Tibial nerve (tissue), 4 donors: ENCODE measurements around the gene ANAPC15. TPM values are rescaled to one million over a fixed set of nuclear protein-coding genes. Genes with fewer than 3 reads are reported as not detected.
A peak's percentile ranks its signal among the peaks of the same experiment; 100 is the strongest.

Experiments
- DNase-seq, 2 donors: peaks; one replicate each; pipeline ENCODE4 v3.0.0-alpha.2; 2019; ENCODE audit warnings: low spot score in 2 of 2
- H3K27ac ChIP-seq, 4 donors: fragments of 200-600 bp; sonication (generic) in 3 of 4; one replicate each; pipeline ENCODE4 v1.5.1; 2017 to 2019; ENCODE audit warnings: mild to moderate bottlenecking in 1 of 4
- H3K27me3 ChIP-seq, 2 donors: fragments of 200-600 bp; sonication (generic) in 1 of 2; one replicate each; pipeline versions ENCODE4 v1.5.1 to v1.6.0; 2017 to 2019
- H3K36me3 ChIP-seq, 3 donors: fragments of 200-600 bp; sonication (generic); one replicate each; pipeline ENCODE4 v1.5.1; 2018 to 2019
- H3K4me1 ChIP-seq, 4 donors: fragments of 200-600 bp; sonication (generic) in 3 of 4; one replicate each; pipeline ENCODE4 v1.5.1; 2017 to 2019
- H3K4me3 ChIP-seq, 4 donors: fragments of 200-600 bp; sonication (generic) in 3 of 4; one replicate each; pipeline ENCODE4 v1.5.1; 2017 to 2019; ENCODE audit warnings: mild to moderate bottlenecking in 1 of 4, moderate library complexity in 1 of 4
- H3K9me3 ChIP-seq, 4 donors: fragments of 200-600 bp; sonication (generic) in 3 of 4; one replicate each; pipeline ENCODE4 v1.5.1; 2017 to 2019
- EP300 ChIP-seq, 2 donors: sonication (generic); formaldehyde crosslinking; IDR thresholded peaks; one replicate each; pipeline ENCODE4 v1.6.1; 2017; ENCODE audit warnings: antibody characterized with exemption in 2 of 2, mild to moderate bottlenecking in 1 of 2
- POLR2A ChIP-seq, 2 donors: fragments of 450-650 bp; IDR thresholded peaks; one replicate each; pipeline ENCODE4 v1.6.1; 2017; ENCODE audit warnings: antibody characterized with exemption in 2 of 2, mild to moderate bottlenecking in 2 of 2, moderate library complexity in 2 of 2
- WGBS, 2 donors: methylation state at CpG; one replicate each; pipeline ENCODE4 v1.1.5; 2018; 5-methylcytosine and 5-hydroxymethylcytosine counted together
- small RNA-seq: library from RNA; depleted of rRNA; stranded (forward); fragments of <200 nt; gene quantifications from one replicate; pipeline ENCODE3, GENCODE V24; 2016
- total RNA-seq, 4 donors: library from RNA; depleted of rRNA; stranded (reverse); fragments of >200 nt; gene quantifications; one replicate each; pipeline ENCODE4 v1.1.0, GENCODE V29; 2016
- TF ChIP-seq, protein P1 (sequence below), 5 experiments: fragments of 200-600 bp in 3 of 5; fragments of 450-650 bp in 2 of 5; sonication (generic) in 3 of 5; IDR thresholded peaks; one replicate each; pipeline ENCODE4 v1.5.1; 2016 to 2019; ENCODE audit warnings: antibody characterized with exemption in 5 of 5, mild to moderate bottlenecking in 3 of 5, moderate library complexity in 2 of 5

ANAPC15 gene
- total RNA-seq, 4 donors from 2014 or later: 20.8 to 36.7 (median 30.8) TPM

DNA sequence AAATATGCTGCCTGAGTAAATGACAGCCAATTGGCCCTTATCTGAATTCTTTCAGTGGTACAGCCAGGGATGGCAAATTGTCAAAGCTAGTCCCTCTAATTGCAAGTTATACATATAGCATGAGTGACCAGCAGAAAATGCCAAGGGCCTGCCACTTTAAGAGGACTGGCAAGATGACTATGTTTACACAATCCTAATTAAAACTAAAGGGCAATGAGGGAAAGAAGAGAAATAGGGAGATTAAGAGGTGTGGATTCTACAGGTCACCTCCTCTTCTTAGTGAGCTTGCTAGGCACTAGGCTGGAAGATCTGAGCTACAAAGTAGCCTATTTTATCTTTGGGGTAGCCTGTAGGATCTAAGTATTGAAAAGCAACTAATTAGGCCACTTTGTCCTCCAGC is 45.6 kb downstream of the ANAPC15 start:
- no peak for DNase-seq
- peak overlapping the region in 2 of 4 donors; percentile 43 to 61 for H3K27ac ChIP-seq
- TF ChIP-seq EP300 (IDR thresholded peaks at IDR 0.05) (no peak), POLR2A (IDR thresholded peaks at IDR 0.05) (no peak)
- TF ChIP-seq, protein P1, sequence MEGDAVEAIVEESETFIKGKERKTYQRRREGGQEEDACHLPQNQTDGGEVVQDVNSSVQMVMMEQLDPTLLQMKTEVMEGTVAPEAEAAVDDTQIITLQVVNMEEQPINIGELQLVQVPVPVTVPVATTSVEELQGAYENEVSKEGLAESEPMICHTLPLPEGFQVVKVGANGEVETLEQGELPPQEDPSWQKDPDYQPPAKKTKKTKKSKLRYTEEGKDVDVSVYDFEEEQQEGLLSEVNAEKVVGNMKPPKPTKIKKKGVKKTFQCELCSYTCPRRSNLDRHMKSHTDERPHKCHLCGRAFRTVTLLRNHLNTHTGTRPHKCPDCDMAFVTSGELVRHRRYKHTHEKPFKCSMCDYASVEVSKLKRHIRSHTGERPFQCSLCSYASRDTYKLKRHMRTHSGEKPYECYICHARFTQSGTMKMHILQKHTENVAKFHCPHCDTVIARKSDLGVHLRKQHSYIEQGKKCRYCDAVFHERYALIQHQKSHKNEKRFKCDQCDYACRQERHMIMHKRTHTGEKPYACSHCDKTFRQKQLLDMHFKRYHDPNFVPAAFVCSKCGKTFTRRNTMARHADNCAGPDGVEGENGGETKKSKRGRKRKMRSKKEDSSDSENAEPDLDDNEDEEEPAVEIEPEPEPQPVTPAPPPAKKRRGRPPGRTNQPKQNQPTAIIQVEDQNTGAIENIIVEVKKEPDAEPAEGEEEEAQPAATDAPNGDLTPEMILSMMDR (IDR thresholded peaks at IDR 0.05): no peak

GRCh38 chr11:72061739-72062396 is 50.6 kb downstream of the ANAPC15 start:
- Histone ChIP-seq H3K9me3 (no peaks in the 10 kb centered on the region), H3K27ac (no peak overlapping the region), H3K36me3 (peaks cover 0 to 16% (median 0%) of the 10 kb centered on the region in 3 donors), H3K27me3 (no peaks in the 10 kb centered on the region), H3K4me1 (peaks cover 0 to 2% (median 0%) of the 10 kb centered on the region in 4 donors), H3K4me3 (no peak overlapping the region)
- 86 to 90% methylated on average over 5 of the region's 5 CpGs for WGBS, 2 donors
- DNase-seq: no peak
- TF ChIP-seq POLR2A (IDR thresholded peaks at IDR 0.05) (no peak), EP300 (IDR thresholded peaks at IDR 0.05) (no peak)
- TF ChIP-seq, protein P1 (IDR thresholded peaks at IDR 0.05): no peak

More for the DNA sequence above, 45.6 kb downstream of the ANAPC15 start:
- Histone ChIP-seq H3K36me3 (peaks cover 0 to 7% (median 0%) of the 10 kb centered on the region in 3 donors), H3K27me3 (no peaks in the 10 kb centered on the region), H3K4me3 (no peak overlapping the region), H3K9me3 (no peaks in the 10 kb centered on the region), H3K4me1 (peaks cover 0 to 48% (median 23%) of the 10 kb centered on the region in 4 donors)

Small RNA genes lying within 50 kb of the gene (small RNA-seq; reads per million reads assigned to genes)
- gene MIR3165: not detected

Other genes with a start within 250 kb of the ANAPC15 start
- not detected for gene DEFB131B, start 234.2 kb downstream of the ANAPC15 start, total RNA-seq
- gene XNDC1N, start 184.1 kb downstream of the ANAPC15 start, total RNA-seq: 10 to 100 TPM in 3 of 4 donors, 1 to 10 TPM in 1; 4.6 to 21.4 (median 15.7) TPM
- 10 to 100 TPM; 17.2 to 29.4 (median 21.4) TPM for gene RNF121, start 183.6 kb downstream of the ANAPC15 start, total RNA-seq
- gene IL18BP, start 113.8 kb downstream of the ANAPC15 start, total RNA-seq: 10 to 100 TPM in 1 of 4 donors, 1 to 10 TPM in 3; 5.1 to 11.6 (median 6.3) TPM
- 100 to 1,000 TPM; 345 to 650 (median 380) TPM for gene NUMA1, start 32.2 kb downstream of the ANAPC15 start, total RNA-seq
- 10 to 100 TPM in 1 of 4 donors, 1 to 10 TPM in 3; 7.3 to 10.8 (median 9.2) TPM for gene LRRC51, start 31.8 kb downstream of the ANAPC15 start, total RNA-seq
- gene LAMTOR1, start 9.4 kb downstream of the ANAPC15 start, total RNA-seq: 100 to 1,000 TPM; 116 to 133 (median 128) TPM
- not detected for gene TOMT, start 6.8 kb downstream of the ANAPC15 start, total RNA-seq
- under 1 TPM in 1 of 4 donors, not detected in 3; 0.63 TPM for gene FOLR3, start 23.0 kb upstream of the ANAPC15 start, total RNA-seq
- under 1 TPM in 2 of 4 donors, not detected in 2; 0.39 to 0.66 TPM for gene FOLR1, start 79.4 kb upstream of the ANAPC15 start, total RNA-seq
- gene FOLR2, start 104.1 kb upstream of the ANAPC15 start, total RNA-seq: 10 to 100 TPM; 27.8 to 60.9 (median 35.7) TPM
- gene INPPL1, start 112.1 kb upstream of the ANAPC15 start, total RNA-seq: 100 to 1,000 TPM in 2 of 4 donors, 10 to 100 TPM in 2; 73.6 to 137 (median 94.8) TPM
- not detected for gene PHOX2A, start 131.5 kb upstream of the ANAPC15 start, total RNA-seq